H1 (cell line): ENCODE results near the gene PSMC2. TPM values are rescaled to one million over a fixed set of nuclear protein-coding genes. Genes with fewer than 3 reads are reported as not detected.

Experiments used
- CTCF ChIA-PET: fragments of 300-600 bp; sonication (Branson Sonifier 250); formaldehyde crosslinking; loops from one replicate; lab custom pipeline; 2021; ENCODE audit not compliant: partially characterized antibody; lab: Charles Lee
- POLR2A ChIA-PET: fragments of 300-600 bp; sonication (Branson Sonifier 250); formaldehyde crosslinking; loops from one replicate; lab custom pipeline; 2021; ENCODE audit warnings: inconsistent platforms; ENCODE audit not compliant: partially characterized antibody; lab: Charles Lee
- DNase-seq, 2 experiments: peaks; one replicate each; pipeline versions ENCODE4 v3.0.0 to v3.0.0-alpha.2; 2010 to 2022; ENCODE audit warnings: low spot score in 2 of 2, low read depth in 1 of 2, mixed read lengths in 1 of 2
- FAIRE-seq: peaks from 2 replicates; lab custom pipeline; 2011; peaks lifted over from hg19 to GRCh38; lab: Jason Lieb, UNC
- H2AFZ ChIP-seq: 2 replicates; pipeline ENCODE4 v1.8.1; 2012; ENCODE audit warnings: low read length, inconsistent platforms
- H2AK5ac ChIP-seq: 2 replicates; pipeline ENCODE4 v1.6.1; 2013; ENCODE audit warnings: low read depth, low read length
- H2BK120ac ChIP-seq: replicated peaks from 2 replicates; pipeline ENCODE3; 2013; ENCODE audit warnings: low read depth, low read length, inconsistent platforms
- H2BK12ac ChIP-seq: 2 replicates; pipeline ENCODE4 v1.6.1; 2013; ENCODE audit warnings: low read depth, low read length
- H2BK15ac ChIP-seq: 2 replicates; pipeline ENCODE4 v1.6.1; 2013; ENCODE audit warnings: low read length
- H2BK20ac ChIP-seq: 2 replicates; pipeline ENCODE4 v1.6.1; 2013; ENCODE audit warnings: low read length
- H2BK5ac ChIP-seq: 2 replicates; pipeline ENCODE4 v1.6.1; 2013; ENCODE audit warnings: low read depth, low read length
- H3K14ac ChIP-seq: 2 replicates; pipeline ENCODE4 v1.6.1; 2013; ENCODE audit warnings: inconsistent platforms; ENCODE audit not compliant: insufficient read length
- H3K18ac ChIP-seq: 2 replicates; pipeline ENCODE4 v1.6.1; 2013; ENCODE audit warnings: low read length; ENCODE audit errors: extremely low read depth
- H3K23ac ChIP-seq: 2 replicates; pipeline ENCODE4 v1.6.1; 2013; ENCODE audit warnings: inconsistent platforms; ENCODE audit not compliant: insufficient read length
- H3K23me2 ChIP-seq: 2 replicates; pipeline ENCODE4 v1.6.1; 2013; ENCODE audit warnings: low read depth, low read length
- H3K27ac ChIP-seq: 2 replicates; pipeline ENCODE4 v1.6.1; 2011; ENCODE audit warnings: low read depth, low read length, inconsistent platforms
- H3K27me3 ChIP-seq, 4 experiments: replicated peaks in 1 of 4; 1 replicate in 1 of 4; 2 replicates in 3 of 4; pipeline versions ENCODE4 v1.6.1 to v1.8.1; 2011 to 2013; ENCODE audit warnings: low read length in 3 of 4, mild to moderate bottlenecking in 3 of 4, inconsistent platforms in 2 of 4, mixed read lengths in 2 of 4, moderate library complexity in 1 of 4; ENCODE audit not compliant: control insufficient read depth in 3 of 4, insufficient read depth in 3 of 4; ENCODE audit errors: extremely low read depth in 1 of 4
- H3K36me3 ChIP-seq, 4 experiments: 2 replicates each; pipeline versions ENCODE4 v1.6.1 to v1.8.1; 2011 to 2013; ENCODE audit warnings: mild to moderate bottlenecking in 4 of 4, low read length in 3 of 4, moderate library complexity in 2 of 4, control low read depth in 1 of 4, inconsistent platforms in 1 of 4; ENCODE audit not compliant: insufficient read depth in 4 of 4, control insufficient read depth in 2 of 4
- H3K4ac ChIP-seq: replicated peaks from 2 replicates; pipeline ENCODE3; 2013; ENCODE audit warnings: low read length, low read depth, mixed read lengths, inconsistent platforms; ENCODE audit not compliant: insufficient read length
- H3K4me1 ChIP-seq, 4 experiments: replicated peaks in 1 of 4; 1 replicate in 1 of 4; 2 replicates in 3 of 4; pipeline versions ENCODE4 v1.6.1 to v1.8.1; 2011 to 2013; ENCODE audit warnings: low read length in 3 of 4, inconsistent platforms in 2 of 4, mixed read lengths in 1 of 4; ENCODE audit not compliant: insufficient read depth in 4 of 4, control insufficient read depth in 3 of 4
- H3K4me2 ChIP-seq, 2 experiments: 2 replicates each; pipeline versions ENCODE4 v1.6.1 to v1.8.1; 2011 to 2013; ENCODE audit warnings: low read depth in 2 of 2, low read length in 2 of 2, control low read depth in 1 of 2, inconsistent platforms in 1 of 2, mild to moderate bottlenecking in 1 of 2; ENCODE audit not compliant: insufficient read depth in 1 of 2
- H3K4me3 ChIP-seq, 4 experiments: fragments of 200-600, 300-600 bp in 1 of 4; sonication (generic), shearing (Covaris generic), sonication (Bioruptor Twin) in 1 of 4; 2 replicates each; pipeline versions ENCODE4 v1.5.1 to v1.8.1; 2011 to 2016; ENCODE audit warnings: low read length in 4 of 4, low read depth in 3 of 4, control low read depth in 2 of 4, inconsistent platforms in 2 of 4, mild to moderate bottlenecking in 2 of 4, mixed read lengths in 1 of 4, moderate library complexity in 1 of 4; ENCODE audit not compliant: insufficient read depth in 2 of 4; ENCODE audit errors: extremely low read depth in 1 of 4
- H3K56ac ChIP-seq: replicated peaks from 2 replicates; pipeline ENCODE3; 2013; ENCODE audit warnings: low read depth, mild to moderate bottlenecking, mixed read lengths, low read length, inconsistent platforms; ENCODE audit not compliant: insufficient read length
- H3K79me1 ChIP-seq: 2 replicates; pipeline ENCODE4 v1.6.1; 2013; ENCODE audit warnings: low read depth, low read length, control low read depth
- H3K79me2 ChIP-seq, 2 experiments: 2 replicates each; pipeline versions ENCODE4 v1.6.1 to v1.8.1; 2012 to 2013; ENCODE audit warnings: low read length in 2 of 2, mild to moderate bottlenecking in 2 of 2, inconsistent platforms in 1 of 2; ENCODE audit not compliant: insufficient read depth in 2 of 2, control insufficient read depth in 1 of 2
- H3K9ac ChIP-seq, 4 experiments: replicated peaks in 1 of 4; 1 replicate in 1 of 4; 2 replicates in 3 of 4; pipeline versions ENCODE4 v1.6.1 to v1.8.1; 2011 to 2013; ENCODE audit warnings: low read depth in 3 of 4, low read length in 3 of 4, control low read depth in 2 of 4, mild to moderate bottlenecking in 2 of 4, moderate library complexity in 2 of 4, inconsistent platforms in 1 of 4; ENCODE audit errors: extremely low read depth in 1 of 4
- H3K9me3 ChIP-seq, 2 experiments: 2 replicates each; pipeline versions ENCODE4 v1.6.1 to v1.8.1; 2012 to 2013; ENCODE audit warnings: mild to moderate bottlenecking in 2 of 2, moderate library complexity in 2 of 2, control low read depth in 1 of 2, inconsistent platforms in 1 of 2, low read depth in 1 of 2, low read length in 1 of 2, mixed read lengths in 1 of 2; ENCODE audit not compliant: insufficient read depth in 2 of 2
- H4K20me1 ChIP-seq, 2 experiments: replicated peaks in 1 of 2; 2 replicates each; pipeline versions ENCODE3 to v1.8.1; 2011 to 2013; ENCODE audit warnings: inconsistent platforms in 2 of 2, low read length in 2 of 2, mild to moderate bottlenecking in 1 of 2; ENCODE audit not compliant: insufficient read depth in 2 of 2, control insufficient read depth in 1 of 2
- H4K5ac ChIP-seq: 2 replicates; pipeline ENCODE4 v1.6.1; 2013; ENCODE audit warnings: low read length, low read depth, mixed read lengths, inconsistent platforms; ENCODE audit not compliant: insufficient read length
- H4K8ac ChIP-seq: 2 replicates; pipeline ENCODE4 v1.8.0; 2013; ENCODE audit warnings: mild to moderate bottlenecking, moderate library complexity, low read length, inconsistent platforms; ENCODE audit not compliant: insufficient read depth; ENCODE audit errors: extremely low read depth
- H4K91ac ChIP-seq: replicated peaks from 2 replicates; pipeline ENCODE3; 2013; ENCODE audit warnings: low read length, mixed read lengths, inconsistent platforms; ENCODE audit not compliant: insufficient read length
- BRCA1 ChIP-seq: IDR thresholded peaks from 2 replicates; pipeline ENCODE4 v1.6.1; 2012; ENCODE audit warnings: low read depth, low read length, improper control_type of control experiment
- CBX8 ChIP-seq: fragments of 300-800, 300-1000 bp; sonication (generic); IDR thresholded peaks from 2 replicates; pipeline ENCODE4 v1.7.1; 2016; ENCODE audit warnings: low read depth, low read length, borderline replicate concordance
- CEBPB ChIP-seq: IDR thresholded peaks from 2 replicates; pipeline ENCODE4 v1.6.1; 2012; ENCODE audit warnings: low read depth, low read length
- CREB1 ChIP-seq: IDR thresholded peaks from 2 replicates; pipeline ENCODE4 v1.6.1; 2012; ENCODE audit warnings: inconsistent platforms
- EP300 ChIP-seq, 2 experiments: IDR thresholded peaks; 1 replicate in 1 of 2; 2 replicates in 1 of 2; pipeline ENCODE4 v1.6.1; 2011 to 2012; ENCODE audit warnings: low read depth in 2 of 2, low read length in 2 of 2, mild to moderate bottlenecking in 2 of 2, borderline replicate concordance in 1 of 2, inconsistent platforms in 1 of 2, moderate library complexity in 1 of 2
- HDAC6 ChIP-seq: IDR thresholded peaks from one replicate; pipeline ENCODE4 v1.7.1; 2012; ENCODE audit warnings: low read depth, mild to moderate bottlenecking, inconsistent platforms, low read length, moderate library complexity
- MAFK ChIP-seq: IDR thresholded peaks from 2 replicates; pipeline ENCODE4 v1.6.1; 2012; ENCODE audit warnings: low read depth, mild to moderate bottlenecking, improper control_type of control experiment, low read length
- POLR2AphosphoS5 ChIP-seq: IDR thresholded peaks from 2 replicates; pipeline ENCODE4 v1.6.1; 2011; ENCODE audit warnings: low read depth, low read length
- POU5F1 ChIP-seq: IDR thresholded peaks from 2 replicates; pipeline ENCODE4 v1.6.1; 2011; ENCODE audit warnings: low read depth, mild to moderate bottlenecking, low read length, moderate library complexity
- YY1 ChIP-seq: IDR thresholded peaks from 2 replicates; pipeline ENCODE4 v1.6.1; 2011; ENCODE audit warnings: low read depth, mild to moderate bottlenecking, low read length
- WGBS, 2 experiments: shearing (Covaris generic) in 1 of 2; methylation state at CpG; one replicate each; pipeline versions ENCODE4 v1.1.6 to v1.1.7; 2013 to 2015; ENCODE audit warnings: low lambda C conversion rate in 2 of 2, mixed read lengths in 2 of 2, inconsistent platforms in 1 of 2, low coverage in 1 of 2, missing lambda C conversion rate in 1 of 2; ENCODE audit not compliant: insufficient replicate concordance in 2 of 2, insufficient coverage in 1 of 2, insufficient read length in 1 of 2; ENCODE audit errors: extremely low coverage in 1 of 2, missing lambda C conversion rate in 1 of 2; 5-methylcytosine and 5-hydroxymethylcytosine counted together
- polyA plus RNA-seq, 7 experiments: library from polyadenylated mRNA; depleted of rRNA in 3 of 7; stranded (reverse) in 5 of 7; unstranded in 2 of 7; fragments of >200 nt in 5 of 7; fragments of 200-250 nt in 2 of 7; gene quantifications; 1 replicate in 5 of 7; 2 replicates in 1 of 7; 4 replicates in 1 of 7; pipeline versions ENCODE4 v1.2.1 to v1.2.3, GENCODE V29; 2011 to 2013; ENCODE audit warnings: missing spikeins in 2 of 7, mixed read lengths in 2 of 7
- total RNA-seq: library from RNA; stranded (reverse); fragmentation: NEBNext Ultra II Directional; extraction: Animal tissue kit (Norgen Biotek cat#: 25700); gene quantifications from 2 replicates; pipeline ENCODE4 v1.2.1, GENCODE V29; 2021

Gene PSMC2
- total and polyA plus RNA-seq, 2 of the 8 experiments (the other 6 are each of a cell fraction or from before 2014, with no cell fraction given): 80.9 to 141 TPM

- Histone ChIP-seq H3K9me3 (no peaks in the 10 kb centered on the region; a peak in 1 of 4 replicates), H3K36me3 (no peaks in the 10 kb centered on the region), H3K79me1 (no peaks in the 10 kb centered on the region), H4K8ac (no peak overlapping the region), H3K9ac (no peak overlapping the region), H2AK5ac (no peak overlapping the region), H3K4me2 (no peak overlapping the region), H4K91ac (no peak overlapping the region), H3K4me3 (no peak overlapping the region), H3K14ac (no peak overlapping the region), H2BK20ac (no peak overlapping the region), H2BK12ac (no peak overlapping the region), H3K23me2 (no peaks in the 10 kb centered on the region; the same call in 1 of the 2 replicates), H3K27me3 (no peaks in the 10 kb centered on the region), H3K56ac (no peak overlapping the region), H4K20me1 (no peaks in the 10 kb centered on the region), H3K18ac (no peak overlapping the region), H3K4me1 (no peaks in the 10 kb centered on the region), H2BK120ac (no peak overlapping the region), H3K4ac (no peak overlapping the region), H4K5ac (no peak overlapping the region), H2AFZ (no peak overlapping the region), H3K27ac (no peak overlapping the region), H3K79me2 (no peaks in the 10 kb centered on the region), H3K23ac (no peak overlapping the region), H2BK5ac (no peak overlapping the region), H2BK15ac (no peak overlapping the region)
- ChIA-PET POLR2A (no interaction called here), CTCF (interaction anchor here (0.6 kb wide), 1 partner anchor 52 kb away, joined by 3 read pairs; no protein-coding TSS in a partner anchor)
- WGBS, 2 experiments: 93% methylated on average over 5 of the region's 5 CpGs; no CpG with 5 or more reads in 1 of the 2 experiments
- no peak for DNase-seq
- no peak for FAIRE-seq
- TF ChIP-seq CREB1 (no peak), YY1 (no peak), MAFK (no peak), POU5F1 (no peak), CBX8 (no peak), CEBPB (no peak), POLR2AphosphoS5 (no peak), HDAC6 (no peak), BRCA1 (no peak), EP300 (IDR thresholded peaks at IDR 0.05; ENCODE audit: borderline replicate concordance in 1 of 2, low read depth in 2 of 2, low read length in 2 of 2) (no peak)
These were observed 66.0 kb downstream of the PSMC2 start for GRCh38 chr7:103413407-103413806.
